CD4-positive, alpha-beta T cell (primary cell): ENCODE results near the gene CNNM2. TPM values are rescaled to one million over a fixed set of nuclear protein-coding genes. Genes with fewer than 3 reads are reported as not detected.
"Not testable (repeated sequence)": the region's sequence is repeated elsewhere in the genome, so short reads cannot be mapped to it uniquely, and the experiment has no call there.

Source experiments
- ATAC-seq: fragments of 200-7000 bp; cut with Tn5 transposase; one replicate; pipeline ENCODE4 v1.10.0; 2022; ENCODE audit warnings: mild to moderate bottlenecking; ENCODE audit not compliant: poor library complexity
- CTCF ChIA-PET: fragments of 350-600 bp; sonication (Branson Sonifier 250); formaldehyde crosslinking; loops from one replicate; lab custom pipeline; 2021; ENCODE audit warnings: antibody characterized with exemption, inconsistent platforms; lab: Charles Lee
- POLR2A ChIA-PET: fragments of 350-600 bp; sonication (Branson Sonifier 250); formaldehyde crosslinking; loops from one replicate; lab custom pipeline; 2021; ENCODE audit warnings: antibody characterized with exemption, inconsistent platforms; lab: Charles Lee
- DNase-seq, 14 experiments: peaks; one replicate each; pipeline ENCODE4 v3.0.0-alpha.2; 2013 to 2020; ENCODE audit warnings: mixed read lengths in 2 of 14
- H3K27ac ChIP-seq, 2 donors: one replicate each; pipeline versions ENCODE4 v1.5.1 to v1.7.0; 2013; ENCODE audit warnings: low read length in 2 of 2, low read depth in 1 of 2, mild to moderate bottlenecking in 1 of 2
- H3K27me3 ChIP-seq, 2 experiments: 1 replicate in 1 of 2; 2 replicates in 1 of 2; pipeline versions ENCODE4 v1.6.1 to v1.7.0; 2013; ENCODE audit warnings: low read length in 2 of 2, control low read depth in 1 of 2, mild to moderate bottlenecking in 1 of 2, moderate library complexity in 1 of 2; ENCODE audit not compliant: insufficient read depth in 2 of 2, control insufficient read depth in 1 of 2
- H3K36me3 ChIP-seq: one replicate; pipeline ENCODE4 v1.6.1; 2013; ENCODE audit warnings: low read length, control low read depth; ENCODE audit not compliant: insufficient read depth
- H3K4me1 ChIP-seq: one replicate; pipeline ENCODE4 v1.6.1; 2013; ENCODE audit warnings: low read length, control low read depth; ENCODE audit not compliant: insufficient read depth
- H3K4me3 ChIP-seq: one replicate; pipeline ENCODE4 v1.5.1; 2013; ENCODE audit warnings: mild to moderate bottlenecking, low read length, moderate library complexity
- H3K9me3 ChIP-seq, 2 experiments: 1 replicate in 1 of 2; 2 replicates in 1 of 2; pipeline versions ENCODE4 v1.6.1 to v1.7.0; 2013; ENCODE audit warnings: low read length in 2 of 2, mild to moderate bottlenecking in 2 of 2, control low read depth in 1 of 2, moderate library complexity in 1 of 2; ENCODE audit not compliant: control insufficient read depth in 1 of 2, insufficient read depth in 1 of 2
- H3K27ac Mint-ChIP-seq: one replicate; pipeline ENCODE4 v1.8.0; 2020; ENCODE audit warnings: mixed read lengths
- H3K27me3 Mint-ChIP-seq: one replicate; pipeline ENCODE4 v1.8.0; 2021; ENCODE audit warnings: mixed read lengths
- H3K36me3 Mint-ChIP-seq: one replicate; pipeline ENCODE4 v1.8.0; 2021; ENCODE audit warnings: low read depth, mixed read lengths
- H3K4me1 Mint-ChIP-seq: one replicate; pipeline ENCODE4 v1.8.0; 2021; ENCODE audit warnings: low read depth, mixed read lengths
- H3K4me3 Mint-ChIP-seq: one replicate; pipeline ENCODE4 v1.8.0; 2020; ENCODE audit warnings: mild to moderate bottlenecking, mixed read lengths
- H3K9me3 Mint-ChIP-seq: one replicate; pipeline ENCODE4 v1.8.0; 2020; ENCODE audit warnings: mixed read lengths
- CTCF ChIP-seq: fragments of 200-600 bp; IDR thresholded peaks from one replicate; pipeline ENCODE4 v1.8.0; 2022; ENCODE audit warnings: antibody characterized with exemption, mild to moderate bottlenecking
- intact Hi-C, 2 experiments: fragments of 100-400 bp; cut with DNase I in 1 of 2; cut with micrococcal nuclease in 1 of 2; formaldehyde crosslinking; loops; one replicate each; pipeline versions ENCODE4 v1.15.1 to v1.9.0; 2023 to 2025; cut with DNase I, micrococcal nuclease
- total RNA-seq, 174 experiments: library from RNA in 2 of 174; stranded (reverse) in 2 of 174; gene quantifications; one replicate each; pipeline ENCODE4 v1.2.3 and lab custom pipeline; 2021 to 2026

CNNM2 gene
- total RNA-seq, 2 experiments from 2014 or later, result 8.4 to 8.9 TPM

DNA sequence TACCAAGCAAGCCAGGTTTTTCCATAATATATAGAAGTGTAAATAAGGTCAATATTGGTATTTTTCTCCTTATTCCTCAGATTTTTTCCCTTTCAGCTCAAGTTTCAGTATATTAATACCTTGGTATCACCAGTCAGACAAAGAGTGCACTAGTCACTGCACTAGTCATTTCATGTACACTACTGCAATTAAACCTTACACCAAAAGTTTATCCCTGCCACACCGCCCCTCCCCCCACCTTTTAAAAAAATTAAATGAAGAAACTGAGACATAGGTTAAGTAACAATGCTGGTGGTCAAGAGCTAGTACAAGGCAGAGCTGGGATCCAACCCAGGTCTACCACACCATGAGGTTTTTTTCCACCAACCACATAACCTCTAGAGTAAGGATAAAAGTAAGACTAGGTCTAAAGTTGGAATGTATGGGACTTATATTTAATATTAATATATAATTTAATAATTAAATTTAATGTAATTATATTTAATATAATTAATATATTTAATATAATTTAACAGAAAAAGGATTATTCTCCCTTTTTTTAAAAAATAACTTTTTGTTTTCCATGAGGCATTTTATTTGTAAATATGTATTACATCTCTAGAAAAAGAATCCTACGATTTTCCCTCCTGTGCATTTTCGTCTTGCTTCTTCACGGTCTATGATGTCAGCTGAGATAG lies 206.5 kb downstream of the CNNM2 start:
- Histone ChIP-seq H3K27me3 (no peaks in the 10 kb centered on the region), H3K4me1 (no peaks in the 10 kb centered on the region), H3K4me3 (no peak overlapping the region), H3K27ac (no peak overlapping the region), H3K36me3 (no peaks in the 10 kb centered on the region), H3K9me3 (no peaks in the 10 kb centered on the region)
- Mint-ChIP-seq H3K27me3 (no peaks in the 10 kb centered on the region), H3K9me3 (no peaks in the 10 kb centered on the region), H3K36me3 (peaks cover 17% of the 10 kb centered on the region), H3K4me1 (peaks cover 36% of the 10 kb centered on the region), H3K4me3 (no peak overlapping the region), H3K27ac (no peak overlapping the region)
- ATAC-seq (no peak), DNase-seq (no peak)
- ChIA-PET CTCF (no interaction called here), POLR2A (no interaction called here)
- TF ChIP-seq CTCF, result no peak
- intact Hi-C loops, result no loop called here

DNA sequence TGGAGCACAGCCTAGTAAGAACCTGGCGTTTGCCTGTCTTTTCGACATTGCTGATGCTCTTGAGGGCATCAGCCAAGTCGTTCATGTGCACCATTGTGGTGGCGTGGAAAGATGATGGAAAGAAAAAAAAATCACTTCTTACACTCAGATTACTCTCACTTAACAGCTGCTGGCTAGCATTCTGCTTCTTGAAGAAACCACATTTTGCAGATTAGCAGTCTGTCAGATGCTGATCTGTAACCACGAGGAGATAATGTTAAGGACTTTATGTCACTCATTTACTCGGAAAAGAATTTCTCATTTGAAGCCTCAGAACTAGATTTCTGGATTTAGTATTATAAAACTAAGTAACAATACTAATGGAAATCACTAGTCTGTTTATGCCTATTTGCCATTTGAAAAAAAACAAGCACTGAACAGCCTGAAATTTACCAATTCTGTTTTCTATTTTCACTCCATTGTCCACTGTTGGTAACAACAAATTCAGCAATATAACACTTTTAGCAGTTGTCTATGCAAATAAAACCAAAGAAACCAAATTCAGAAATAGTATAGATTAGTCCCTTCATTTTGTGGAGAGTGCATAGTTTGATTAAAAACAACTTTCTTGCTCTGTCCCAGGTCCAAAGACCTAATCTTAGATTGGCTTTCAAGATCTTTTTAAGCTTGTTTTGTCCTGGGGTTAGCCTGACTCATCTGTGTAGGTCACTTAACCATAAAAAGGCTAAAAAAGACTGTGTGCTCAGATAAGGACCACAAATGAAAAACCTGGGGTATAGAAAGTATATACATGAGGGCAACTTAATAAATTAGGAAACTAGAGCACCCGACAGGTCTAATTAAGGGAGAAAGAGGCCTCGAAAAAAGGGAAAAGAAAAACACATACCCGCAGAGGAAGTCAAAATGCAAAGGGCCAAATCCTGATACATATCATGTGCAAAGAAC lies 207.5 kb downstream of the CNNM2 start:
- Histone ChIP-seq H3K36me3 (no peaks in the 10 kb centered on the region), H3K9me3 (no peaks in the 10 kb centered on the region), H3K27me3 (no peaks in the 10 kb centered on the region), H3K27ac (no peak overlapping the region), H3K4me3 (no peak overlapping the region), H3K4me1 (no peaks in the 10 kb centered on the region)
- Mint-ChIP-seq H3K27me3 (no peaks in the 10 kb centered on the region), H3K9me3 (no peaks in the 10 kb centered on the region), H3K4me3 (no peak overlapping the region), H3K27ac (no peak overlapping the region), H3K4me1 (peaks cover 36% of the 10 kb centered on the region), H3K36me3 (peaks cover 19% of the 10 kb centered on the region)
- ChIA-PET CTCF (no interaction called here), POLR2A (no interaction called here)
- ATAC-seq, result no peak
- no peak for TF ChIP-seq CTCF
- intact Hi-C loops, result no loop called here
- DNase-seq, result no peak

DNA sequence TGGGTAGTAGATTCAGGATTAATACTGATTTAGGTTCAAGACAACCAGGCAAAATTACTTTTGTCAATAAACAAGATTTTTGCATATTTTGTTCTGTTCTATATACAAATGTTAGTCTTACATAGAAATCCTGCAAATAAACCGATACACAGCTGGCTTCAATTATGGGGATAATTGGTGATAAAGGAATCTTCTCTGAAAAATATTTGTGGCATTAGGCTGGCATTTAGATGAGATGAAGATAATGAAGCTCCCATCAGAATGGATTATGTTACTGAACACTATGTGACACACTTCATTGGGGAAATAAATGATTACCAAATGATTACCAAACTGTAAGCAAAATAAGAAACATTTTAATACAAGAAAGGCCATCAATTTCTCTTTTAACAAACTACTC lies 209.1 kb downstream of the CNNM2 start:
- intact Hi-C loops, result no loop called here
- no peak overlapping the region for H3K4me3 Mint-ChIP-seq
- no peak for TF ChIP-seq CTCF
- no peak overlapping the region for H3K27ac Mint-ChIP-seq
- H3K36me3 Mint-ChIP-seq, result peaks cover 34% of the 10 kb centered on the region
- Histone ChIP-seq H3K36me3 (no peaks in the 10 kb centered on the region), H3K4me3 (no peak overlapping the region), H3K9me3 (no peaks in the 10 kb centered on the region), H3K4me1 (no peaks in the 10 kb centered on the region), H3K27ac (no peak overlapping the region), H3K27me3 (no peaks in the 10 kb centered on the region)
- CTCF ChIA-PET, result no interaction called here
- no peaks in the 10 kb centered on the region for H3K9me3 Mint-ChIP-seq
- POLR2A ChIA-PET, result interaction anchor here (1.1 kb wide), 1 partner anchor 66 kb away, joined by 4 read pairs; the partner anchor contains the start of gene NT5C2
- DNase-seq, result no peak
- no peaks in the 10 kb centered on the region for H3K27me3 Mint-ChIP-seq
- no peak for ATAC-seq
- H3K4me1 Mint-ChIP-seq, result peaks cover 35% of the 10 kb centered on the region

- Mint-ChIP-seq H3K4me1 (peaks cover 17% of the 10 kb centered on the region), H3K36me3 (peaks cover 52% of the 10 kb centered on the region)
- POLR2A ChIA-PET, H3K9me3 ChIP-seq, H3K27me3 ChIP-seq, DNase-seq, ATAC-seq, H3K4me3 ChIP-seq, CTCF ChIA-PET, H3K4me1 ChIP-seq, H3K27ac Mint-ChIP-seq, H3K27ac ChIP-seq, H3K36me3 ChIP-seq, H3K27me3 Mint-ChIP-seq, H3K9me3 Mint-ChIP-seq, H3K4me3 Mint-ChIP-seq: not testable (repeated sequence)
- intact Hi-C loops, result loop anchor here in 1 of 2 experiments (10.0 kb wide), 1 partner anchor 105 kb away; no protein-coding TSS in a partner anchor
These were observed 212.1 kb downstream of the CNNM2 start for GRCh38 chr10:103130180-103130579.
